GM12864 (cell line): ENCODE data around the gene MYO16.

Experiments used
- DNase-seq: peaks from one replicate; pipeline ENCODE4 v3.0.0-alpha.2; 2011; ENCODE audit warnings: low read depth
- H3K4me3 ChIP-seq: 2 replicates; pipeline ENCODE4 v1.5.1; 2011; ENCODE audit warnings: mild to moderate bottlenecking, low read depth, low read length, control low read depth
- TF ChIP-seq, protein P1 (sequence below): IDR thresholded peaks from 2 replicates; pipeline ENCODE4 v1.5.1; 2011; ENCODE audit warnings: low read depth, mild to moderate bottlenecking, moderate library complexity, low read length, control low read depth, inconsistent platforms; ENCODE audit errors: missing control alignments

The MYO16 gene

DNA sequence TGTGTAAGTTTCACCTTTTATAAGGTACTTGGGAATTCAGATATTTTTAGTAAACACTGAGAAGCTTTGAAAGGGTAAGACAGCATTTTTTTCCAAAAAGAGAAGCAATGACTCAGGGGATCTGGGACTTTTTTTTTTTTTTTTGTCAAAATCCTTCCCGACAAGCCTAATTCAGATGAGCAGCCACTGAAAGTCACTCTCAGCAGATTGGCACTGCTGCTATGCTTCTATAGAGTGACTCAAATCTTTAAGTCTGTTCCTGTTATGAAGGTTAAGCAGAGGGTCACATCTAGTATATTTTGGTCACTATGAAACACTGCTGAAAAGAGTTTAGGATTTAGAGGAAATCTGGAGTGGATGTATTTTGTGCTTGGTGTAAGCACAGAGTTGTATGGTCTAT is 571.1 kb downstream of the MYO16 start:
- TF ChIP-seq, protein P1, sequence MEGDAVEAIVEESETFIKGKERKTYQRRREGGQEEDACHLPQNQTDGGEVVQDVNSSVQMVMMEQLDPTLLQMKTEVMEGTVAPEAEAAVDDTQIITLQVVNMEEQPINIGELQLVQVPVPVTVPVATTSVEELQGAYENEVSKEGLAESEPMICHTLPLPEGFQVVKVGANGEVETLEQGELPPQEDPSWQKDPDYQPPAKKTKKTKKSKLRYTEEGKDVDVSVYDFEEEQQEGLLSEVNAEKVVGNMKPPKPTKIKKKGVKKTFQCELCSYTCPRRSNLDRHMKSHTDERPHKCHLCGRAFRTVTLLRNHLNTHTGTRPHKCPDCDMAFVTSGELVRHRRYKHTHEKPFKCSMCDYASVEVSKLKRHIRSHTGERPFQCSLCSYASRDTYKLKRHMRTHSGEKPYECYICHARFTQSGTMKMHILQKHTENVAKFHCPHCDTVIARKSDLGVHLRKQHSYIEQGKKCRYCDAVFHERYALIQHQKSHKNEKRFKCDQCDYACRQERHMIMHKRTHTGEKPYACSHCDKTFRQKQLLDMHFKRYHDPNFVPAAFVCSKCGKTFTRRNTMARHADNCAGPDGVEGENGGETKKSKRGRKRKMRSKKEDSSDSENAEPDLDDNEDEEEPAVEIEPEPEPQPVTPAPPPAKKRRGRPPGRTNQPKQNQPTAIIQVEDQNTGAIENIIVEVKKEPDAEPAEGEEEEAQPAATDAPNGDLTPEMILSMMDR: no peak
- H3K4me3 ChIP-seq: no peak overlapping the region
- DNase-seq: no peak

DNA sequence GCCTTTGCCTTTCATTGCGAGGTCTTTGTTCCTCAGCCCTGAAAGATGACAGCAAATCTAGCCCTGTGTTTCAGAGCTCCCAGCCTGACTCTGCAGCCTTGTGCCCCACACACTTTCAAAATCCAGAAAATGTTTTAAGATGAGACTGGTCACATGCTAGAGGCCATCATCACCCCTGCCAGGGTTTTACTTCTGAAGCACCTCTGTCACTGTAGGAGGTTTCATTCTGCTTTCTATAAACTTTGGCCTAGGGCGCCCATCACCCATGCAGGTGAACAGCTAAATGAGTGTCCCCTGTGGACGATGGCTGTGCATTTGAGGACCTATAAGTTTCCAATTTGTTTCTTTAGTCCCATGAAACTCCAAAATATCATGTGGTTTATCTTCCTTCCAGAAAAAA is 574.2 kb downstream of the MYO16 start:
- TF ChIP-seq, protein P1: no peak
- no peak for DNase-seq
- H3K4me3 ChIP-seq: no peak overlapping the region

DNA sequence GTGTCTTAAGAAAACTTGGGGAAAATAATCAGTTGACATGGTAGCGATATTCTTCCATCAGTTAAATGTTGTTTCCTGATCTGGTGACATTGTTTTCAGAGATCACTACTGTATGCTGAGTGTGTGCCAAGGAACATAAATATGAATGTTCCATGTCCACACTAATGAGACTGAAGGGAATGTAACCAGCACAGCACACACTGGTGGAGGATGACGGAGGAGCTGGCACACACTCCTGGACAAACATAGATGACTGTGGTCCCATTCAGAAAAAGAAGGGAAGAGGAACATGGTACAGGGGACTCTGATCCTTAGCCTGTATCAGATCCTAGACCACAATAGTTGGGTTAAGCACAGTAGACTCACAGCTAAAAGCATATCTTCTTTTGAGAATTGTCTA is 574.8 kb downstream of the MYO16 start:
- H3K4me3 ChIP-seq: no peak overlapping the region
- TF ChIP-seq, protein P1: no peak
- DNase-seq: no peak

DNA sequence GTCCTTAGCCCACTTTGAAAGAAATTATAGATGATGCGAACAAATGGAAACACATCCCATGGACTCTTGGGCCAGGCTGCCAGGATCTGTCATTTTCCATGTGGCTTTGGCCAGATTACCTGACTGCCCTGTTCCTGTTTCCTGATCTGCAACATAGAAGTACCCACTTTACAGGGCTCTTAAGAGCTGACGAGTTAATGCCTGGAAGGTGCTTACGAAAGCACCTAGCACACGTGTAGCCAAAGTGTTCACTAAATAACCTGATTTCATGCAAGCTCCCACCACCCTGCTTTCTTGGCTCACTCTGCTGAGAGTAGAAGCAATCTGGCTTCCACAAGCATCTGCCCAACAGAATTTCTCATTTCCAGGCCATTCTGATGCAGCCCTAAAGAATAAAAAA is 575.2 kb downstream of the MYO16 start:
- DNase-seq: no peak
- TF ChIP-seq, protein P1: no peak
- H3K4me3 ChIP-seq: no peak overlapping the region

DNA sequence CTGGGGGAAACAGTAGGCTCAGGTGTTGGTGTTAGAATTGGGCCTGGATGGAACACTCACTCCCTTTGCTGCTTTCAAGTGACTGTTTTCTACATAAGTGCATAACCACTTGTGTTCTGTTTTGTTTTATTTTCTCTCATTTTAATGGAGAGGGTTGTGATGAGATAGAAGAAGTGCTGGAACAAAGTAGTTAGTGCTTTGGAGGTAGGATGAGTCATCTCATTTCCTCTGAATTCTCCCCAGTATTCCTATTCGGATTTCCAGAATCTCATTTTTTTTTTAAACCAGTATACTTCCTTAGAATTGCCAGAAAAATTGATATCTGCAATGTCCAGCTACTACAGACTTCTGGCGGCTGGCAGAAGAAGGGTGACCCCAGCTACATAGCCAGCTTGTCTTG is 575.9 kb downstream of the MYO16 start:
- no peak for DNase-seq
- TF ChIP-seq, protein P1: no peak
- H3K4me3 ChIP-seq: no peak overlapping the region

DNA sequence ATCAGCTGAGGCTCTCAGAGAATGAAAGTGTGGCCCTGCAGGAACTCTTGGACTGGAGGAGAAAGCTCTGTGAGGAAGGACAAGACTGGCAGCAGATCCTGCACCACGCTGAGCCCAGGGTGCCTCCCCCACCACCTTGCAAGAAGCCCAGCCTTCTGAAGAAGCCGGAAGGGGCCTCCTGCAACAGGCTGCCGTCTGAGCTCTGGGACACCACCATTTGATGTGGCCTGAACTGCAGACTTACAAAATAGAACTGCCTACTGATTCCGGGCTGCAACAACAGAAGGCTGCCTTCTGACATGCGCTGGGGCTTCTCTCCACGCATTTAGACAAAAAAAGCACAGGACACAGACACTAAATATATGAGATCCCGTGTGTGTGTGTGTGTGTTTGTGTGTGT is 577.2 kb downstream of the MYO16 start:
- DNase-seq: no peak
- TF ChIP-seq, protein P1: no peak
- H3K4me3 ChIP-seq: no peak overlapping the region

DNA sequence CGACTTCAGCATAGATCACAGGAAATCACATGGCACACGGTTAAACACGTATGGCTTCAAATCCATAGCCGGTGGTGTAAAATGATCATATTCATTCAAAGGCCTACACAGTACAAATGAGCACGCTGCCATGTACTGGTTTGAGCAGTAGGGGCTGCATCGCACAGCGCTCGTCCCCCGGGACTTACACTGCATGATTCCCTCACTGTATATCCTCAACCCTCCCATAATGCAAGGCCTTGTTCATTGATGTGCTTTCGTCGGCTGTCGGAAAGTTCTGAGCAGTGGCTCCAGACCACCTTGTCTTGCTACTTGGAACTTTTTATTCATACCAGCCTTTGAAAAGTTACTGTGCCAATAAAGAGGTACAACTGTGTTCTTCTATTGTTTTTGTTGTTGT is 578.2 kb downstream of the MYO16 start:
- no peak overlapping the region for H3K4me3 ChIP-seq
- no peak for DNase-seq
- TF ChIP-seq, protein P1: no peak
